Activated CD4-positive, alpha-beta T cell treated with anti-CD3 and anti-CD28 coated beads, Interleukin-2, amount 10 ng/mL, durations not matched to agents 7 days and 5 days (primary cell): ENCODE measurements around the gene ZIC5. TPM values are rescaled to one million over a fixed set of nuclear protein-coding genes. Genes with fewer than 3 reads are reported as not detected.
A peak's percentile ranks its signal among the peaks of the same experiment; 100 is the strongest.

ENCODE experiments used
- CTCF ChIA-PET: fragments of 350-600 bp; sonication (Branson Sonifier 250); formaldehyde crosslinking; loops from one replicate; lab custom pipeline; 2021; ENCODE audit warnings: antibody characterized with exemption; lab: Charles Lee
- POLR2A ChIA-PET: fragments of 350-600 bp; sonication (Branson Sonifier 250); formaldehyde crosslinking; loops from one replicate; lab custom pipeline; 2021; ENCODE audit warnings: antibody characterized with exemption; lab: Charles Lee
- DNase-seq: peaks from one replicate; pipeline ENCODE4 v3.0.0-alpha.2; 2020
- H3K27ac Mint-ChIP-seq: one replicate; pipeline ENCODE4 v1.8.0; 2021; ENCODE audit warnings: mild to moderate bottlenecking, moderate library complexity, mixed read lengths
- H3K27me3 Mint-ChIP-seq: one replicate; pipeline ENCODE4 v1.8.0; 2021; ENCODE audit warnings: mixed read lengths
- H3K36me3 Mint-ChIP-seq: one replicate; pipeline ENCODE4 v1.8.0; 2021; ENCODE audit warnings: low read depth, mixed read lengths
- H3K4me1 Mint-ChIP-seq: one replicate; pipeline ENCODE4 v1.8.0; 2021; ENCODE audit warnings: mixed read lengths
- H3K4me3 Mint-ChIP-seq: one replicate; pipeline ENCODE4 v1.8.0; 2021; ENCODE audit warnings: mild to moderate bottlenecking, moderate library complexity, mixed read lengths
- H3K9me3 Mint-ChIP-seq: one replicate; pipeline ENCODE4 v1.8.0; 2021; ENCODE audit warnings: mixed read lengths
- total RNA-seq, 2 experiments: library from RNA; stranded (reverse); gene quantifications; one replicate each; pipeline ENCODE4 v1.2.3, GENCODE V29; 2021

Gene ZIC5
- total RNA-seq, 2 experiments from 2014 or later = not detected

GRCh38 chr13:99984461-99985240, 13.1 kb upstream of the ZIC5 start:
- peak overlapping the region; percentile 77 for H3K27ac Mint-ChIP-seq
- no peak for DNase-seq
- H3K4me3 Mint-ChIP-seq = peak overlapping the region; percentile 30
- ChIA-PET CTCF (interaction anchor here (0.6 to 2.3 kb wide), 2 partner anchors 14 to 421 kb away, joined by 3 to 11 read pairs; partner anchors contain the start of gene ZIC5), POLR2A (no interaction called here)
- H3K9me3 Mint-ChIP-seq = no peaks in the 10 kb centered on the region
- H3K4me1 Mint-ChIP-seq = peaks cover 22% of the 10 kb centered on the region
- peaks cover 64% of the 10 kb centered on the region for H3K27me3 Mint-ChIP-seq
- H3K36me3 Mint-ChIP-seq = peaks cover 6% of the 10 kb centered on the region

GRCh38 chr13:99983499-99984401, 12.2 kb upstream of the ZIC5 start:
- ChIA-PET CTCF (interaction anchor here (0.5 to 1.9 kb wide), 4 partner anchors 10 to 262 kb away, joined by 3 to 6 read pairs (median 3); no protein-coding TSS in a partner anchor), POLR2A (no interaction called here)
- Mint-ChIP-seq H3K36me3 (peaks cover 6% of the 10 kb centered on the region), H3K9me3 (no peaks in the 10 kb centered on the region), H3K4me1 (peaks cover 18% of the 10 kb centered on the region), H3K27ac (peak overlapping the region; percentile 77), H3K4me3 (peak overlapping the region; percentile 30), H3K27me3 (peaks cover 62% of the 10 kb centered on the region)
- DNase-seq = no peak

GRCh38 chr13:99982731-99983498, 11.3 kb upstream of the ZIC5 start:
- peaks cover 24% of the 10 kb centered on the region for H3K4me1 Mint-ChIP-seq
- peak overlapping the region; percentile 77 for H3K27ac Mint-ChIP-seq
- peak overlapping the region; percentile 38 for H3K4me3 Mint-ChIP-seq
- CTCF ChIA-PET = interaction anchor here (1.0 to 1.9 kb wide), 3 partner anchors 10 to 32 kb away, joined by 3 to 6 read pairs (median 3); no protein-coding TSS in a partner anchor
- peaks cover 6% of the 10 kb centered on the region for H3K36me3 Mint-ChIP-seq
- POLR2A ChIA-PET = no interaction called here
- H3K27me3 Mint-ChIP-seq = peaks cover 63% of the 10 kb centered on the region
- DNase-seq = no peak
- H3K9me3 Mint-ChIP-seq = no peaks in the 10 kb centered on the region

- Mint-ChIP-seq H3K4me3 (no peak overlapping the region), H3K36me3 (peaks cover 6% of the 10 kb centered on the region), H3K27ac (peak overlapping the region; percentile 62), H3K27me3 (peaks cover 63% of the 10 kb centered on the region), H3K4me1 (peaks cover 26% of the 10 kb centered on the region), H3K9me3 (no peaks in the 10 kb centered on the region)
- POLR2A ChIA-PET = no interaction called here
- CTCF ChIA-PET = interaction anchor here (1.9 kb wide), 1 partner anchor 12 kb away, joined by 6 read pairs; no protein-coding TSS in a partner anchor
- DNase-seq = no peak
These were observed 10.6 kb upstream of the ZIC5 start for GRCh38 chr13:99982036-99982730.

- ChIA-PET CTCF (interaction anchor here (1.5 kb wide), 1 partner anchor 10 kb away, joined by 4 read pairs; no protein-coding TSS in a partner anchor), POLR2A (no interaction called here)
- Mint-ChIP-seq H3K9me3 (no peaks in the 10 kb centered on the region), H3K27me3 (peaks cover 63% of the 10 kb centered on the region), H3K4me1 (peaks cover 26% of the 10 kb centered on the region), H3K4me3 (peak within 1 kb of the TSS; percentile 43), H3K27ac (peak within 1 kb of the TSS; percentile 62), H3K36me3 (peaks cover 6% of the 10 kb centered on the region)
- DNase-seq = no peak
These were observed 10.1 kb upstream of the ZIC5 start, which contains the start of gene ZIC2 for GRCh38 chr13:99981735-99982035. TSS of gene ZIC2 (plus strand) at chr13:99981784. CDS start at chr13:99982065, 281 bp downstream.

GRCh38 chr13:99980824-99981734, 9.5 kb upstream of the ZIC5 start:
- ChIA-PET CTCF (interaction anchor here (1.5 kb wide), 1 partner anchor 11 kb away, joined by 4 read pairs; no protein-coding TSS in a partner anchor), POLR2A (no interaction called here)
- no peak for DNase-seq
- Mint-ChIP-seq H3K4me1 (peaks cover 24% of the 10 kb centered on the region), H3K36me3 (peaks cover 4% of the 10 kb centered on the region), H3K4me3 (peak overlapping the region; percentile 43), H3K27ac (no peak overlapping the region), H3K9me3 (peaks cover 1% of the 10 kb centered on the region), H3K27me3 (peaks cover 64% of the 10 kb centered on the region)

GRCh38 chr13:99980201-99980823, 8.7 kb upstream of the ZIC5 start:
- no peak for DNase-seq
- H3K36me3 Mint-ChIP-seq = peaks cover 2% of the 10 kb centered on the region
- no peak overlapping the region for H3K4me3 Mint-ChIP-seq
- no peak overlapping the region for H3K27ac Mint-ChIP-seq
- POLR2A ChIA-PET = no interaction called here
- peaks cover 21% of the 10 kb centered on the region for H3K4me1 Mint-ChIP-seq
- CTCF ChIA-PET = interaction anchor here (0.5 to 1.5 kb wide), 2 partner anchors 12 to 56 kb away, joined by 3 to 4 read pairs; no protein-coding TSS in a partner anchor
- peaks cover 2% of the 10 kb centered on the region for H3K9me3 Mint-ChIP-seq
- H3K27me3 Mint-ChIP-seq = peaks cover 69% of the 10 kb centered on the region

- ChIA-PET CTCF (interaction anchor here (0.5 kb wide), 1 partner anchor 55 kb away, joined by 3 read pairs; no protein-coding TSS in a partner anchor), POLR2A (no interaction called here)
- peaks cover 19% of the 10 kb centered on the region for H3K4me1 Mint-ChIP-seq
- no peak overlapping the region for H3K27ac Mint-ChIP-seq
- peaks cover 2% of the 10 kb centered on the region for H3K9me3 Mint-ChIP-seq
- peaks cover 73% of the 10 kb centered on the region for H3K27me3 Mint-ChIP-seq
- DNase-seq = no peak
- H3K36me3 Mint-ChIP-seq = peaks cover 2% of the 10 kb centered on the region
- no peak overlapping the region for H3K4me3 Mint-ChIP-seq
These were observed 8.1 kb upstream of the ZIC5 start for GRCh38 chr13:99979453-99980200.

- H3K4me3 Mint-ChIP-seq = peak overlapping the region; percentile 27
- H3K36me3 Mint-ChIP-seq = peaks cover 1% of the 10 kb centered on the region
- ChIA-PET POLR2A (no interaction called here), CTCF (no interaction called here)
- peaks cover 73% of the 10 kb centered on the region for H3K27me3 Mint-ChIP-seq
- H3K4me1 Mint-ChIP-seq = peaks cover 15% of the 10 kb centered on the region
- DNase-seq = no peak
- H3K27ac Mint-ChIP-seq = peak overlapping the region; percentile 46
- peaks cover 4% of the 10 kb centered on the region for H3K9me3 Mint-ChIP-seq
These were observed 7.4 kb upstream of the ZIC5 start for GRCh38 chr13:99978799-99979452.
